Thyroid gland (tissue), 4 donors: ENCODE results near the gene DNMT3A.

Experiments used
- CTCF ChIP-seq, 6 experiments: fragments of 200-600 bp in 3 of 6; fragments of 450-650 bp in 3 of 6; sonication (generic) in 3 of 6; IDR thresholded peaks; one replicate each; pipeline ENCODE4 v1.5.1; 2016 to 2019; ENCODE audit warnings: antibody characterized with exemption in 6 of 6, mild to moderate bottlenecking in 2 of 6, inconsistent platforms in 1 of 6, moderate library complexity in 1 of 6
- POLR2A ChIP-seq, 2 donors: fragments of 450-650 bp; IDR thresholded peaks; one replicate each; pipeline ENCODE4 v1.6.1; 2017; ENCODE audit warnings: antibody characterized with exemption in 2 of 2, mild to moderate bottlenecking in 2 of 2, moderate library complexity in 1 of 2

- TF ChIP-seq CTCF (IDR thresholded peaks at IDR 0.05), result no peak
- TF ChIP-seq POLR2A (IDR thresholded peaks at IDR 0.05), result no peak
Observed at GRCh38 chr2:25232248-25232825, 109.4 kb downstream of the DNMT3A start.
